Lower lobe of right lung (tissue), 2 donors: ENCODE measurements around the gene LYZ. TPM values are rescaled to one million over a fixed set of nuclear protein-coding genes. Genes with fewer than 3 reads are reported as not detected.

Experiments used
- ATAC-seq, 2 donors: fragments of 200-7000 bp; cut with Tn5 transposase; one replicate each; pipeline ENCODE4 v1.9.1; 2020 to 2022; ENCODE audit warnings: mild to moderate bottlenecking in 2 of 2, moderate library complexity in 2 of 2
- DNase-seq: peaks from one replicate; pipeline ENCODE4 v3.0.0-alpha.2; 2020
- H3K27ac ChIP-seq: fragments of 200-600 bp; one replicate; pipeline ENCODE4 v1.8.0; 2022
- H3K27me3 ChIP-seq: fragments of 200-600 bp; one replicate; pipeline ENCODE4 v1.8.0; 2022; ENCODE audit warnings: low read depth
- H3K36me3 ChIP-seq: fragments of 200-600 bp; one replicate; pipeline ENCODE4 v1.8.0; 2022; ENCODE audit warnings: mild to moderate bottlenecking
- H3K4me1 ChIP-seq: fragments of 200-600 bp; one replicate; pipeline ENCODE4 v1.8.0; 2022
- H3K4me3 ChIP-seq: fragments of 200-600 bp; one replicate; pipeline ENCODE4 v1.8.0; 2022; ENCODE audit warnings: mild to moderate bottlenecking
- H3K9me3 ChIP-seq: fragments of 200-600 bp; one replicate; pipeline ENCODE4 v1.8.0; 2022
- intact Hi-C: fragments of 100-400 bp; cut with DNase I; formaldehyde crosslinking; loops from one replicate; pipeline ENCODE4 v1.11.0; 2022
- total RNA-seq: library from RNA; stranded (reverse); fragmentation: NEBNext Ultra II Directional; extraction: Animal tissue kit (Norgen Biotek cat#: 25700); gene quantifications from one replicate; pipeline ENCODE4 v1.2.1, GENCODE V29; 2021
- TF ChIP-seq, protein P1 (sequence below): fragments of 200-600 bp; IDR thresholded peaks from one replicate; pipeline ENCODE4 v1.8.0; 2022; ENCODE audit warnings: antibody characterized with exemption, mild to moderate bottlenecking
- donor health status: DM: no; HTN: yes; CAD: no; lungs with severe emphysema.

The LYZ gene
- total RNA-seq, 1 donor from 2014 or later, result 1,458 TPM

DNA sequence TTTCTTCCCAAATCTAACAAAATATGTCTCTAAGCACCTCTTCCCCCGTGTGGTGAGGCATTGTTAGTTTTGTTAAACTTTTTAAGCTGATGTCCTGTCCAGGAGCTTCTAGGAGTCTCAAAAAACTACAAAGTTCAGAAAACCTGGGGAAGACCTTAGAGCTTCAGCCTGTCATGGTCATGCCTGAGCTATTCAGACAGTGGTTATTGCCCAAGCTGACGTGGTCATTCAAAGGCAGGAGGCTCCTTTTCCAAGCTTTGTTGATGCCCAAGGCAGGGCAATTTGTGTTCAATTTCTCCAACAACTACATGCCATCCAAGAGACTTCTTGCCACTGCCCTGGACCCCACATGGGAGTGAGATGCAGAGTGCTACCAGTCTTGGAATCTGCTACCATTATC, 5.8 kb upstream of the LYZ start:
- H3K36me3 ChIP-seq, result no peaks in the 10 kb centered on the region
- ATAC-seq (no peak), DNase-seq (no peak)
- intact Hi-C loops, result no loop called here
- no peaks in the 10 kb centered on the region for H3K9me3 ChIP-seq
- TF ChIP-seq, protein P1, sequence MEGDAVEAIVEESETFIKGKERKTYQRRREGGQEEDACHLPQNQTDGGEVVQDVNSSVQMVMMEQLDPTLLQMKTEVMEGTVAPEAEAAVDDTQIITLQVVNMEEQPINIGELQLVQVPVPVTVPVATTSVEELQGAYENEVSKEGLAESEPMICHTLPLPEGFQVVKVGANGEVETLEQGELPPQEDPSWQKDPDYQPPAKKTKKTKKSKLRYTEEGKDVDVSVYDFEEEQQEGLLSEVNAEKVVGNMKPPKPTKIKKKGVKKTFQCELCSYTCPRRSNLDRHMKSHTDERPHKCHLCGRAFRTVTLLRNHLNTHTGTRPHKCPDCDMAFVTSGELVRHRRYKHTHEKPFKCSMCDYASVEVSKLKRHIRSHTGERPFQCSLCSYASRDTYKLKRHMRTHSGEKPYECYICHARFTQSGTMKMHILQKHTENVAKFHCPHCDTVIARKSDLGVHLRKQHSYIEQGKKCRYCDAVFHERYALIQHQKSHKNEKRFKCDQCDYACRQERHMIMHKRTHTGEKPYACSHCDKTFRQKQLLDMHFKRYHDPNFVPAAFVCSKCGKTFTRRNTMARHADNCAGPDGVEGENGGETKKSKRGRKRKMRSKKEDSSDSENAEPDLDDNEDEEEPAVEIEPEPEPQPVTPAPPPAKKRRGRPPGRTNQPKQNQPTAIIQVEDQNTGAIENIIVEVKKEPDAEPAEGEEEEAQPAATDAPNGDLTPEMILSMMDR, result no peak
- no peaks in the 10 kb centered on the region for H3K27me3 ChIP-seq
- H3K4me3 ChIP-seq, result no peak overlapping the region
- H3K27ac ChIP-seq, result no peak overlapping the region
- H3K4me1 ChIP-seq, result peaks cover 57% of the 10 kb centered on the region

DNA sequence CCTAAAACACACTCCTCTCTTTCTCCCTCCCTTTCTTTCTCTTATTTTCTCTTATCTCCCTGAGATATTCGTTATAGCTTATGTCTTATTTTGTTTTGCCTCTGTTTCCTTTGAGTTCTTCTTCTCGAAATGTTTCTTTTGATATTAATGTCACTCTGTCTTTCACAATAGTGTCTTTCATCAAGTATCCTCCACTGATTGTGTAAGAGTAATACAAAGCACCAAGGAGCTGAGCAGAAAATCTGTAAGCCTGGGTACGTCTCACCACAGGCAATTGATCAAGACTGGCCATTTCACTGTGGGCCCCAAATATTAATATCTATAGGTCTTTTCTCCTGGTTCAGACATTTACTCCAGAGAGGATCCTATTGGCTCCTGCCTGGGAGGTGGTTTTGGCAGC, 4.8 kb upstream of the LYZ start:
- Histone ChIP-seq H3K9me3 (no peaks in the 10 kb centered on the region), H3K4me3 (no peak overlapping the region), H3K4me1 (peaks cover 51% of the 10 kb centered on the region), H3K27ac (no peak overlapping the region), H3K36me3 (no peaks in the 10 kb centered on the region), H3K27me3 (no peaks in the 10 kb centered on the region)
- TF ChIP-seq, protein P1, result no peak
- ATAC-seq (peak in 1 of 2 donors; percentile 47), DNase-seq (no peak)
- intact Hi-C loops, result no loop called here

DNA sequence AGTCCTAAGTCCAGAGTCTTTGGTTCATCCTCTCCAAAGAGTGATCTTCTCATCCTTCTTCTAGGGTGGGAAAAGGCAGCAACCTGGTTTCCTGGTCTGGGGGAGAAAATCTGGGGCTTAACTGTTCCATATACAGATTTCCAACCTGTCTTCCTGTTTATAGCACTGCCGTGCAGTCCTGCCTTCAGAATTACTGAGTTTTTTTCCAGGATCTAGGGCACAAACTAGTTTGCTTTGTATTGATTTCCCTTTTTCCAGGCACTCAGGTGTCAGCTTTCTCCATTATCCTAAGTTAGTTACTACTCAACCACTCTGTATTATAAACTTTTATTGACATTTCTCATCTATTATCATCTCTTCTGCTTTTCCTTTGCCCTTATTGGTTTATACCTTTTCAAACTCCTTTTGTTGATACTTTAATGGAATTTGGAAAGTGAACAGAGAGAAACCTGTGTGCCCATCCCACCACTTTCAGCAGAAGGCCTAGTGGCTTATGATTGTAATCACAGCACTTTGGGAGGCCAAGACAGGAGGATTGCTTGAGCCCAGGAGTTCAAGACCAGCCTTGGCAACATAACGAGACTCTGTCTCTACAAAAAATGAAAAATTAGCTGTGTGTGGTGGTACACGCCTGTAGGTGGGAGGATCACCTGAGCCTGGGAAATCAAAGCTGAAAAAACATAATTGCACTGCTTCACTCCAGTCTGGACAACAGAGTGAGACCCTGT, 4.1 kb upstream of the LYZ start:
- Histone ChIP-seq H3K9me3 (no peaks in the 10 kb centered on the region), H3K36me3 (no peaks in the 10 kb centered on the region), H3K27me3 (no peaks in the 10 kb centered on the region), H3K27ac (no peak overlapping the region), H3K4me1 (peaks cover 46% of the 10 kb centered on the region), H3K4me3 (no peak overlapping the region)
- TF ChIP-seq, protein P1, result no peak
- no peak for DNase-seq
- ATAC-seq, result no peak
- intact Hi-C loops, result no loop called here

DNA sequence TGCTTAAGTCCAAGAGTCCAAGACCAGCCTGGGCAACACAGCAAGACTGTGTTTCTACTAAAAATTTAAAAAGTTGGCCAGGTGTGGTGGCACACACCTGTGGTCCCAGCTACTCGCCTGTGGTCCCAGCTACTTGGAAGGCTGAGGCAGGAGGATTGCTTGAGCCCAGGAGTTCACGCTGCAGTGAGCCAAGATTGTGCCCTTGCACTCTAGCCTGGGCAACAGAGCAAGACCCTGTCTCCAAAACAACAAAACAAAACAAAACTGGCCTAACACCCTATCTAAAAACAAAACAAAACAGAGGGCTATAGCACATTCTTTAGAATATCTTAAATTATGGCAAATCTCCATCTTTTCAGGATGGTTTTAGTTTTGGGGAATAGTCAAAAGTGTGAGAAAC, 3.1 kb upstream of the LYZ start:
- DNase-seq (no peak), ATAC-seq (no peak)
- H3K9me3 ChIP-seq, result no peaks in the 10 kb centered on the region
- peaks cover 36% of the 10 kb centered on the region for H3K4me1 ChIP-seq
- H3K27ac ChIP-seq, result no peak overlapping the region
- TF ChIP-seq, protein P1, result no peak
- H3K4me3 ChIP-seq, result no peak overlapping the region
- H3K27me3 ChIP-seq, result no peaks in the 10 kb centered on the region
- H3K36me3 ChIP-seq, result no peaks in the 10 kb centered on the region
- intact Hi-C loops, result no loop called here

DNA sequence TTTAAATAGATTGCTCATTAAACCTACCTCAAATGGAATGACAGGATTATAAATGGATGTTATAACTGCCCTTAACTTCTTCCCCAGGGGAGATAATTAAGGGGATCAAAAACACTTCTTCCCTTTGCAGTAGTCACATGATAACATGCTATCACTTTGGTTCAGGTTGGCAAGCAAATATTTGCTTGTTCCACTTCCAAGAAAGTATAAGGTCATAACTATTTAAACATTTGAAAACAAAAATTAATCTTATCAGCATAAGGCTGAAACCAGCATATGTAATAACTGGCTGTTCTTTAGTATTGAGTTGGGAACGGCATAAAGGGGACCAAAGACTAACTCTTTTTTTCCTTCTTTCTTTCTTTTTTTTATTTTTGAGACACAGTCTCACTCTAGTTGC, 2.4 kb upstream of the LYZ start:
- Histone ChIP-seq H3K27ac (no peak overlapping the region), H3K9me3 (no peaks in the 10 kb centered on the region), H3K4me3 (no peak overlapping the region), H3K27me3 (no peaks in the 10 kb centered on the region), H3K36me3 (no peaks in the 10 kb centered on the region), H3K4me1 (peaks cover 29% of the 10 kb centered on the region)
- TF ChIP-seq, protein P1, result no peak
- ATAC-seq (no peak), DNase-seq (no peak)
- intact Hi-C loops, result no loop called here
